Dermis blood vessel endothelial cell (primary cell): Measurements from ENCODE around the gene CCDC6. TPM values are rescaled to one million over a fixed set of nuclear protein-coding genes. Genes with fewer than 3 reads are reported as not detected.
"Not testable (repeated sequence)": the region's sequence is repeated elsewhere in the genome, so short reads cannot be mapped to it uniquely, and the experiment has no call there.

Source experiments
- DNase-seq: peaks from one replicate; pipeline ENCODE4 v3.0.0; 2010
- total RNA-seq: library from RNA; depleted of rRNA; stranded (reverse); fragments of >200 nt; gene quantifications from 2 replicates; pipeline ENCODE4 v1.2.3, GENCODE V29; 2014

The CCDC6 gene
- total RNA-seq, 1 donor from 2014 or later = 22.6 TPM

DNA sequence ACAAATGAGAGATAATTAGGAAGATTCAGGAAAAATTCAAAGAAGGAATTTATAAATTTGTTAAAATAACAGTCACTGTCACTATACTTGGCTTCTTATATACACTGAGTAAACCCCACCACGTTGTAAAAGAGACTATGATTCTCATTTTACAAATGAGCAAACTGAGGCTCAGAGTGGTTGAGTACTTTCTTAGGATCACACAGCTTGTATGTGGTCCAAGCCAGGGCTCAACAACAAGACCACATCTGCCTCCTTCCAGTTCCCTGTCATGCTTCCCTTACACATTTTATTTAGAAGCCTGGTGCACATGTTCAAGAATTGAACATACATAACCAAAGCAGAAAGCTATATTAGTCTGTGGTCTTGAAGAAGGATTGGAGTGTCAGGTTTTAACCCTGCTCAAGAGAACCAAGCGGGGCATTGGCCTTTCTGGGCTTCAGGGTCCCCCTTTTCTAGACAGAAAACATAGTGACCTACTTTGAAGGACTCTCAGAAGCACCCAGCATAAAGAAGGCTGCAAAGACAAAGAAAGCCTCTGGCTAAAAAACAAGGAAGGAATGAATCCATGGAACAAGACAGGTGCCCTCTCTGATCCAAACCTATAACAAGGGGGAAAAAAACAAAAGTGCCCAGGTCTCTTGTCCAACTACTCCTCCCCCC lies 153.9 kb downstream of the CCDC6 start:
- no peak for DNase-seq

DNA sequence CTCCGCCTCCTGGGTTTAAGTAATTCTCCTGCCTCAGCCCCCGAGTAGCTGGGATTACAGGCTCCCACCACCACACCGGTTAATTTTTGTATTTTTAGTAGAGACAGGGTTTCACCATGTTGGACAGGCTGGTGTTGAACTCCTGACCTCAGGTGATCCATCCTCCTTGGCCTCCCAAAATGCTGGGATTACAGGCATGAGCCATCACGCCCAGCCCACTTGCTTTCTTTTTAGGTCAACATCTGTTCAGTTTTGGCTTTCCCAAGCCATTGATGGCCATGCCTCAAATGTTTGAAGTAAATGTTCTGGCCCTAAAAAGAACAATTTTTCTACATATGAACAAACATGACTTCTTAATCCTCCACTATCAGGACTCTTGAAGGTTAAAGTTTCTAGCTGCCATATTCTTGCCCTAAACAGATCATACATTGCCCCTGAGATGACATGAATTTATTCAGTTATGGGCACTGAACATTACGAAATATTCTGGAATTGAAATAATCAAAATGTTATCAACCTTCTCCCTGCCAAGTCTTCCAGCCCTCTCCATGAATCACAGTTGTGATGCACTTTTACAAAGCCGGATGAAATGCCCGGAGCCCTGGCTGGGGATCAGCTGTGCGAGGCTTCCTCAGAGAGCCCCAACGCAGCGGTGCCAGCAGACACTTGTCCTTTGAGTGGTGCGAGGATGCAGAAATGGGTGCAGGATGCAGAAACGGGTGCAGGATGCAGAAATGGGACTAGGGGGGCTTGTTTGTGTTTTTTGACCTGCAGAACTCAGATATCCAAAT lies 156.0 kb downstream of the CCDC6 start:
- no peak for DNase-seq

GRCh38 chr10:59748834-59749233 lies 157.5 kb downstream of the CCDC6 start:
- no peak for DNase-seq

DNA sequence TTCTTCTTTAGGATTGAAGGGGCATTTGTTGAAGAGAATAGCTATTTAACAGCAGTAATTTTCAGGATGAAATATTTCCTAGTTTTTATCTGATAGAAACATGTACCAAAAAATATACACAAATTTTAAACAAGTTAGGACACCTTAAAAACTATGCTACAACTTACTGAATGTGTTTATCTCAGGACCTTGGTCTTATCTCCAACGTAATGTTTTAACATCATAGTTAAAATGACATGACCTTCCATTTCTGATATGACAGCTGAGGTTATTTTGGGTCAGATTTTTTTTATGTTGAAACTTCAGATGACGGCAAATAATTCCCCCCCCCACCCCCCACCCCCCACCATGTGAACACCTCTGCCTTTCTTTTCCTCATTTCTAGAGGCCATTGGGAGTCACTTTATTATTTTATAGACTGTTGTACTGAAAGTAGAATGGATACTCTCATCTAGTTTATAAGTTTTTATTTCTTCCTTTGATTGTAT lies 161.1 kb downstream of the CCDC6 start:
- no peak for DNase-seq

GRCh38 chr10:59744762-59745161 lies 161.6 kb downstream of the CCDC6 start:
- not testable (repeated sequence) for DNase-seq

DNA sequence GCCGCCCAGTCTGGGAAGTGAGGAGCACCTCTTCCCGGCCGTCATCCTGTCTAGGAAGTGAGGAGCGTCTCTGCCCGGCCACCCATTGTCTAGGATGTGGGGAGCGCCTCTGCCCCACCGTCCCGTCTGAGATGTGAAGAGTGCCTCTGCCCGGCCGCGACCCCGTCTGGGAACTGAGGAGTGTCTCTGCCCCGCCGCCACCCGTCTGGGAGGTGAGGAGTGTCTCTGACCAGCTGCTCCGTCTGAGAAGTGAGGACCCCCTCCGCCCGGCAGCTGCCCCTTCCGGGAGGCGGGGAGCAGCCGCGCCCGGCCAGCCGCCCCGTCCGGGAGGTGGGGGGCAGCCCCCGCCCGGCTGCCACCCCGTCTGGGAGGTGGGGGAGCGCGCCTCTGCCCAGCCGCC lies 162.2 kb downstream of the CCDC6 start:
- not testable (repeated sequence) for DNase-seq

DNA sequence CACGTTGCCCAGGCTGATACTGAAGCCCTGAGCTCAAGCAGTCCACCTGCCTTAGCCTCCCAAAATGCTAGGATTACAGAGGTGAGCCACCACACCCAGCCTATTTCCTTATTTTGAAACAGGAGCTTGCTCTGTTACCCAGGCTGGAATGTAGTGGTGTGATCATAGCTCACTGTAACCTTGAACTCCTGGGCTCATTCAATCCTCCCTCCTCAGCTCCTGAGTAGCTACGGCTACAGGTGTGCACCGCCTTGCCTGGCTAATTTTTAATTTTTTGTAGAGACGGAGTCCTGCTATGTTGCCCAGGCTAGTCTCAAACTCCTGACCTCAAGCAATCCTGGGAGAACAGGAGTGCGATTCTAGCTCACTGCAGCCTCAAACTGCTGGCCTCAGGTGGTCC lies 164.8 kb downstream of the CCDC6 start:
- DNase-seq = no peak

GRCh38 chr10:59741048-59741447 lies 165.3 kb downstream of the CCDC6 start:
- no peak for DNase-seq

Other genes with a start within 250 kb of the CCDC6 start
- gene SLC16A9, start 196.7 kb downstream of the CCDC6 start, total RNA-seq = under 0.01 and 0.05 TPM in 2 replicates
- gene MRLN, start 153.1 kb downstream of the CCDC6 start, total RNA-seq = not detected in 2 replicates